ENCODE measurements around the gene PIGK.
"Not testable (repeated sequence)": the region's sequence is repeated elsewhere in the genome, so short reads cannot be mapped to it uniquely, and the experiment has no call there.

PIGK gene

GRCh38 chr1:77188770-77189169 lies 30.5 kb downstream of the PIGK start:
- no peak for DNase-seq

DNA sequence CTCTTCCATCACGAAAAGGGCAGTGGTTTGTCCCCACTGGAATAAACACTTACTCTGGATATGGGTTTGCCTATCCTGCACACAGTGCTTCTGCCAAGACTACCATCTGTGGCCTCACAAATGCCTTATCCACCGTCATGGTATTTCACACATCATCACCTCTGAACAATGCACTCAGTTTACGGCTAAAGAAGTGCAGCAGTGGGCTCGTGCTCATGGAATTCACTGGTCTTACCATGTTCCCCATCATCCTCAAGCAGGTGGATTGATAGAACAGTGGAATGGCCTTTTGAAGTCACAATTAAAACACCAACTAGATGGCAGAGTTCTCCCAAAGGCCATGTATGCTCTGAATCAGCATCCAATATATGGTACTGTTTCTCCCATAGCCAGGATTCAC lies 32.3 kb downstream of the PIGK start:
- not testable (repeated sequence) for DNase-seq

DNA sequence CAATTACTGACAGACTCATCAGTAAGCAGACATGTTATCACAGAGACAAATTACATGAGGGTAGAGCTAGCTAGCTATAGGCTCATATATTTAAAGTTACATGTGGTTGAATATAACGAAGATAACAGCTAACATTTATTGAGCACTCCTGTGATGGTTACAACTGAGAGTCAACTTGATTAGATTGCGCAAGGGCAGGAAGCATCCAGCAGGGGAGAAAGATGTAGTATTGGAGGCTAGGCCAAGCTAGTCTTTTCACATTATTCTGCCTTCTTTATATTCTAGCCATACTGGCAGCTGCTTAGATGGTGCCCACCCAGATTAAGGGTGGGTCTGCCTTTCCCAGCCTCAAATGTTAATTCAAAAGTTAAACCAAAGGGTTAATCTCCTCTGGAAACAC lies 37.1 kb downstream of the PIGK start:
- no peak for DNase-seq

DNA sequence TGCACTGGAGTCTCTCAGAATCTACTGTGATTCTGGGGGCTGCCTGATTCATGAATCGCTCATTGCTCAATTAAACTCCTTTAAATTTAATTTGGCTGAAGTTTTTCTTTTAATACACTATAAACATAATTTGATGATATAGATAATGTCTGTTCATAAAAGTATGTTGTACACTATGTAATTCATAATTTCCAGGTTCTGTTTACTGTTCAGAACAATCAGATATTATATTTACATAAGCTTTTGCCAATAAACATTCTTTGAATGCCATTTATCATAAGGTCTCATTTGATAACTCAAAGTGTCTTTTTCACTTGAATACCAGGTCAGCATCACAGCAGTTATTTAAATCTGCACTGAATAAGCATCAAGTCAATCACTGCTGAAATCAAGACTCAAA lies 39.6 kb downstream of the PIGK start:
- no peak for DNase-seq

DNA sequence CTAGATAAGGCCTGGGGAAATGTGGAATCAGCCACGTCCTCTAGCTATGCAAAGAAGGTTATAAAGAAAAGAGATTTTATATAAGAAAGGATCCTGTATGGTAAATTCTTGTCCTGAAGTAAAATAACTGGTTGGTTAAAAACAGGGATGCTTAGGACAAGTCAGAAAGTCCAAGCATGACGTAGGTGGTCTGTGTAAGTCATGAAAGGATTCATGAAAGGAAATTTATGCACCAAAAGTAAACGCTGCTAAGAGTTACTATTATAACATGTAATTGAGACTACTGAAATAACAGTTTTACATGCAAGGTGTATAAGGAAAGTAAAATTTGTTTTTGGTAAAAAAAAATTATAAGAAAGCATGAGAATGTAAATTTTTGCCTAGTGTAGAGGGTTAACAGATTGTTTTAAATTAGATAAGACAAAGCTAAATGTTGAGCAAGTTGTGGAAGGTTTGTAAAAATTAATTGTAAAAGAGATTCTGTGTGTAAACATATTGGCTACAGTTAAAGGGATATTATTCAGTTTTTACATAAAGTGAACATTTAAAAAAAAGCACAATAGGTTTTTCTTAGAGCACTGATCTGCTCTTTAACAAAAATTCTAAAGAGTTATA lies 43.9 kb downstream of the PIGK start:
- DNase-seq: peak in 1 of 2 experiments; percentile 8

DNA sequence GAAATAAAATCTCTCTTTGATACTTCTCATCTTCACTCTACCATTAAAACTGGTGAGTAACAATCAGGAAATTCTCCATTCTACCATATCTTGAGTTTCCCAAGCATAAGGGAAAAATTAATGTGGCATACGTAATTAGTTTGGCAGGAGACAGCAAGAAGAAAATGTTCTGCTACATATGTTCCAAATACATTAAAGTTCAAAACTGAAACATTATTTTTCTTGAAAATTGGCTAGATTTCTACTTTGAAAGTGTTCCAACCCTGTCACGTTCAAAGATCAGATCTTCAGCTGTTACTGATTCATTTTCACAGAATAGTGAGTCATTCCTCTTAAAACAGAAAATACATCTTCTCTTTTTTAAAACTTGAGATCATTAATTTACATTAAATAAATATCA lies 48.5 kb downstream of the PIGK start:
- no peak for DNase-seq

DNA sequence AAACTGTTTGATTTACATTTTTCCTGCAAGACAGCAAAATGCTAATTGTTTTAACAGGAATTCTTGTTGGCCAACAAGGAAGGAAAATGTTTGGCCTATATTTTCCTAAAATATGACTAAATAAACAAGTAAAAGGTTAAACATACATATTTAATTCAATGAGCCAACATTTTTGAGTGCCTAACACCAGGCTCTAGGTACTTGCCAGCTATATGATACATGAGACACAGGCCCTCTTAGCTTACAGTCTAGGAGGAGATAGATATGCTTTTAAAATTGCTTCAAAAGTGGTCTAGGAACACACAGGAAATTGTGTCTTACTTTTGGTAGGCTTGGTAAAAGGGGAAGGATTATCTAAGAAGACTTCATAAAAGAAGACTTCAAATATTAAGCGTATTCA lies 50.9 kb downstream of the PIGK start:
- no peak for DNase-seq

DNA sequence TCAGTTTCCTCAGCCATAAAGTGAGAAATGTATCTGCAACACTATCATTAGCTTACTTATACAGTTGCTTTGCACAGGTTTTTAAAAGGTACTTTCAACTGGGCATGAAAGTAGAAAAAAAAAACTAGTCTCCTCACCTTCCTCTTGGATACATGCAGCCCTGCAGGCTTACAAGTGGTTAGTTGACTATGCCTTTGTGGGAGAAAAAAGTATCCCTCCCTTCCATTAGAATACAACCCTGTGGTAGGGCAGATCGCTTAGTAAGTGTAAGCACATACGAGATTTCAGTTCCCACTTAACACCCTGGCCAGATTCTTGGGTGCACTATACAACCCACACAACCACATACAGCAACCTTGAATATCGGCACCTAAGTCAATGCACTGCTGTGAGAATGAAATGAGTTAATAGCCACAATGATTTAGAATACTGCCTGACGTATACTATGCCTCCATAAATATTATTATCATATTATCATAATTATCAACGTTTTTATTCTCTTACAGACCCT lies 54.7 kb downstream of the PIGK start:
- no peak for DNase-seq

GRCh38 chr1:77159706-77160105 lies 59.5 kb downstream of the PIGK start:
- not testable (repeated sequence) for DNase-seq

- no peak for DNase-seq
These were observed 63.0 kb downstream of the PIGK start for GRCh38 chr1:77156214-77156613.

DNA sequence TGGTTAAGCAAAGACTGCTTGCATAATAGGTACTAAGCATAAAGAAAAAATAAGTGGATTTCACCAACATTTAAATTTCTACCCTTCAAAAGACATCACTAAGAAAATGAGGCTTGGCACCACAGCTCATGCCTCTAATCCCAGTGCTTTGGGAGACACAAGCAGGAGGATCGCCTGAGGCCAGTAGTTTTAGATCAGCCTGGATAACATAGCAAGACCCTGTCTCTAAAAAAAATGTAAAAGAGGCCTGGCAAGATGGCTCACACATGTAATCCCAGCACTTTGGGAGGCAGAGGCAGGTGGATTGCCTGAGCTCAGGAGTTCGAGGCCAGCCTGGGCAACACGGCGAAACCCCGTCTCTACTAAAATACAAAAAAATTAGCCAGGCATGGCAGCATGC lies 73.0 kb downstream of the PIGK start:
- no peak for DNase-seq

DNA sequence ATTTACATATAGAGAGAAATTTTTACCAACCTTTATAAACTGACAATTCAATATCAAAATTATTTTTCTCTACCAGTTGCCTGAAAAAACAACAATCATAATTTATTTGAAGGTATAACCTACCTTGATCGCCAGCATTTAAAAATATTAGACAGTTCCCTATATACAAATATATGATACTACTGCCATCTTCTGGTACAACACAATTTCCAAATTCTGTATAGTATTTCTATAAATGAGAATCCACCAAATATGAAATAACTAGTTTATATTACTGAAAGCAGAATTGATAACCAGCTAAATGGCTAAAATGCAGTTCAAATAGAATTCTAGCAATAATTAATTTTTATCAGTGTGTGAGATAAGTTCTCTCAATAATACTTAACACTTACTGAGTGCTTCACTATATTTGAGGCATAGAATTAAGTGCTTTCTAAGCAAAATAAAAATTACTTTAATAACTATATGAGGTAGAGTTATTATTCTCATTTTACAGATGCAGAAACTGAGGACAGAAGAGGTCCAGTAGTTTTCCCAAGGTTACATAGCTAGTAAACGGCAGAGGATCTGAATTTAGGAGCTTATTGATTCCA lies 75.6 kb downstream of the PIGK start:
- no peak for DNase-seq

- no peak for DNase-seq
These were observed 79.8 kb downstream of the PIGK start for GRCh38 chr1:77139389-77139788.

DNA sequence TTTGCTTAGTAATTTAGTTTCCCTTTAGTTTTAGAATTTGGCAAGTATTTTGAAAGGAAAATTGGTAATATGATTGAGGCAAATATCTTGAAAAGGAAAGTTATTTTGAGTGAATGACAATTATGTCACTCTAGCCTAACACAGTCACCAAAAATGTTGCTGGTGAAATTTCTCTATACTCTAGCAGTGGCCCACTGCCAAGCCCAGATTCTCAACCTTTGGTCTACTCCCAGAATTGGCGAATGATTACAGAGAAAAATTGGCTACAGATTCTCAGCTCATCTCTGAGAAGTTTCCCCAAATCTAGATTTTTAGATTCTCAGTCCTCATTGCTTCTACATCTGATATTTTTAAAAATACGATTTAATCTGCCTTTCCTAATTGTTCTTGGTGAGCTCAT lies 84.9 kb downstream of the PIGK start:
- no peak for DNase-seq

DNA sequence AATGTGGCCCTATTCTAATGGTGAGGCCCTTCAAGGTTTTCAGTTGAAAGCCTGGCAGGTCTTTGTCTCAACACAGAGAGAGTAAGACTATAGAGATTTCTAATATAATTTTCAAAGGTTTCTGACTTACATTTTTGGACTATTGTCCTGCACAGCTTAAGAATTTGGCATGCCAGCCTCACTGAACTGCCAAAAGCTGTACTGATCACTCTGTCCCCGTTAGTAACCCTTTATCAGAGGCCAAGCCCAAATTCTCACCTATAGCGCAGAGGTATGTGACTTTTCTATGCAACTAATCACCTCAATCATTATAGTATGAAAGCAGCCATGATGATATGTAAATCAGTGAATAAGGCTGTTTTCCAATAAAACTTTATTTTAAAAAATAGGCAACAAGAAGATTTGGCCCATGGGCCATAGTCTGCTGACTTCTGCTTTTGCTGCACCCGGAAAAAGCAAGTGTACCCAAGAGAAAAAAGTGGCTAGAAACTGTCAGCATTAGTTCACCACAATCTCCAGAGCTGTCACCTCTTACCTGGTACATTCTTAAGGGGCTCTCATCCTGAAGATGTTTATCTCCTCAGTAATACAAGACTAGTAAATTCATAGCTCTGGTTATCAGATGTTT lies 85.4 kb downstream of the PIGK start:
- no peak for DNase-seq

GRCh38 chr1:77126307-77126706 lies 92.9 kb downstream of the PIGK start:
- DNase-seq: peak; percentile 56 to 63

- DNase-seq: no peak
These were observed 97.7 kb downstream of the PIGK start for GRCh38 chr1:77121503-77121902.

- DNase-seq: no peak
These were observed 98.3 kb downstream of the PIGK start for GRCh38 chr1:77120950-77121349.

- no peak for DNase-seq
These were observed 100.5 kb downstream of the PIGK start for GRCh38 chr1:77118712-77119111.

DNA sequence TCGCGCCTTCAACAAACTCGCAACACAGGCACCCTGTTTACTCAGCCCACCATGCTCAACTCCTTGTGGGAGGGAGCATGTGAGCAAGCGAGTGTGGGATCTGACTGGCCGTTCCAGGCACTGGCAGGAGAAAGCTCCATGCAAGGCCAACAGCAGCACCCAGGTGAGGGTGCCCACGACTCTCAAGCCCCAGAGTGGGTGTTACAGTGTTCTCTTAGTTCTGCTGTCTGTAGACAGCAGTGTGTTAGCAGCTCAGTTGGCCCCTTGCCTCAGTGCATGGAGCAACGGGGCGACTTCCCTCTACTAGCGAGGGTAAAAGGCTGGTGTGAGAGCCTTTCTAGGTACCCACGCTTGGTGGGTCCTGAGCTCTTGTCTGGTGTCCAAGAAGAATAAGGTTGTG lies 114.6 kb downstream of the PIGK start:
- no peak for DNase-seq

GRCh38 chr1:77103486-77103885 lies 115.7 kb downstream of the PIGK start:
- no peak for DNase-seq

GRCh38 chr1:77100875-77101274 lies 118.4 kb downstream of the PIGK start:
- DNase-seq: no peak

DNA sequence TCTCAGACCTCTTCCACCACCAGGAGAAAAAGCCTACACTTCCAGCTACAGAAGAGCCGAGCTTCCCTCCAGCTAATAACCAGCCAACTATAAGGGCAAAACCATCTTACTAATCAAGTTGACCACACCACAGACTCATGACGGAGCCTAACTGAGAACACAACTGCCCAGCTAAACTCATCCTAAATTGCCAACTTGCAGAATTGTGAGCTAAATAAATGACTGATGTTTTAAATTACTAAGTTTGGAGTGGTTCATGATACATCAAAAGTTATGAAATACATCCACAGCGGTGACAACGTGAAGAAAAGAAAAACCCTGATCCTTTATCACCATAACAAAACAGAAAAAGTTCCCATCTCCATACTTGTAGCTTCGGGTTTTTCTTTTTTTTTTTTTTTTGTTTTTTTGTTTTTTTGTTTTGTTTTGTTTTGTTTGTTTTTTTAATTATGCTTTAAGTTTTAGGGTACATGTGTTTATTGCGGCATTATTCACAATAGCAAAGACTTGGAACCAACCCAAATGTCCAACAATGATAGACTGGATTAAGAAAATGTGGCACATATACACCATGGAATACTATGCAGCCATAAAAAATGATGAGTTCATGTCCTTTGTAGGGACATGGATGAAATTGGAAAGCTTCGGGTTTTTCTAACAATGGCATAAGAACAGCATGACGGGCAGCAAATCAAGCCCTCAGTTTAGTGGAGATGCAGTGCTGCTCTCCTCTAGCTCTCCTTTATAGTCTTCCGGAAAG lies 122.6 kb downstream of the PIGK start:
- no peak for DNase-seq

- no peak for DNase-seq
These were observed 124.0 kb downstream of the PIGK start for GRCh38 chr1:77095236-77095635.

Measured in NCI-H2081 (cell line).